HG03103 (cell line): Measurements from ENCODE around the gene CD6.

ENCODE experiments used
- ATAC-seq: cut with Tn5 transposase; IDR thresholded peaks from one replicate; pipeline ENCODE4 v1.9.1; 2021; ENCODE audit warnings: low read depth; ENCODE audit not compliant: unreplicated experiment

The CD6 gene

DNA sequence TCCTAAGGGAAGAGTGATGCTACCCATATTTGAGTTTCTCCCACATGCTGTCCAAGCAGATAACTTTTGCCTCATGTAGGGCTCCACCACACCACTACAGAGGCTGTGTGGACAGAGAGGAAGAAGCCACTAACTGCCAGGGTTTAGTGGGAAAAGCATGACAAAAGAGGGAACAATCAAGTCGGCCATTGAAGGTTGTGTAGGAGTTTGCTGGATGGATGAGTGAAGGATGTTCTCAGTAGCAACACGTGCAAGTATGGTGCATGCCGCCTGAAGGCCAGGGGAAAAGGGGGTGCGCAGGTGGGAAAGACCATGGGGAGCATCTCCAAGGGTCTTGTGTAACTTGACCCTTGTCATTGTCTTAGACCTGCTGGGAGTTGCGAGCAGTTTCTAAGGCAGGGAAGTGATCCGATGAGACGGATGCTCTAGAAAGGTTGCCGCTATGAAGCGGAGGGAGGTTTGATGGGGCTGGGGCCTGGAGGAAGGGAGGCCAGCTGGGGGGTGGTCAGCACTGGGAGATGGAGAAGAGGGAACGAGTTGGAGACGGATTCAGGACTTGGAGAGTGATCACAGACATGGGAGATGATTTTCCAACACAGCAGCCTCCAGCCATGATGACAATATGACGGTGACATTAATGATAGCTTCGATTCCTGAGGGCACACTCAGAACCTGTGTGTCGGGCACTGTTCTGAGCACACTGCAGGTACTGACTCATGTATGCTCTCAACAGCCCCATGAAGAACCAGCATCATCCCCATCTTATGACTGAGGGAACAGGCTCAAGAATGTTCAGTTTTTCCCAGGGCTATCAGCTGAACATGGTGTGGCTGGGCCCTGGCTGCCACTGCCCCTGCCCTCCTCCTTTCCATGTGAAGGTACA, 53.7 kb downstream of the CD6 start:
- no peak for ATAC-seq

DNA sequence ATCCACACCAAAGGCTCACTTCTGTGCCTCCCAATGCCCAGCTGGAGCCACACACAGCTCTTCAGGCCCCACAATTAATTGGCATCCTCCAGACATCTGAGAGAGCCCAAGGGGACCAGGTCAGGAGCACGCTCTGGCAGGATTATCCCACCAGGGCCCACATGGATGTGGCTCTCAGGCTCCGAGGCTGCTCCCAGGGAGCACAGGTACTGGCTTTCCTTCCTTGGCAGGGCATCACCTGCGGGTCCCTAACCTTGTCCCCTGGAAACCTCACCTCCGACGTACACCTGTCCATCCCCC, 54.3 kb downstream of the CD6 start:
- no peak for ATAC-seq

DNA sequence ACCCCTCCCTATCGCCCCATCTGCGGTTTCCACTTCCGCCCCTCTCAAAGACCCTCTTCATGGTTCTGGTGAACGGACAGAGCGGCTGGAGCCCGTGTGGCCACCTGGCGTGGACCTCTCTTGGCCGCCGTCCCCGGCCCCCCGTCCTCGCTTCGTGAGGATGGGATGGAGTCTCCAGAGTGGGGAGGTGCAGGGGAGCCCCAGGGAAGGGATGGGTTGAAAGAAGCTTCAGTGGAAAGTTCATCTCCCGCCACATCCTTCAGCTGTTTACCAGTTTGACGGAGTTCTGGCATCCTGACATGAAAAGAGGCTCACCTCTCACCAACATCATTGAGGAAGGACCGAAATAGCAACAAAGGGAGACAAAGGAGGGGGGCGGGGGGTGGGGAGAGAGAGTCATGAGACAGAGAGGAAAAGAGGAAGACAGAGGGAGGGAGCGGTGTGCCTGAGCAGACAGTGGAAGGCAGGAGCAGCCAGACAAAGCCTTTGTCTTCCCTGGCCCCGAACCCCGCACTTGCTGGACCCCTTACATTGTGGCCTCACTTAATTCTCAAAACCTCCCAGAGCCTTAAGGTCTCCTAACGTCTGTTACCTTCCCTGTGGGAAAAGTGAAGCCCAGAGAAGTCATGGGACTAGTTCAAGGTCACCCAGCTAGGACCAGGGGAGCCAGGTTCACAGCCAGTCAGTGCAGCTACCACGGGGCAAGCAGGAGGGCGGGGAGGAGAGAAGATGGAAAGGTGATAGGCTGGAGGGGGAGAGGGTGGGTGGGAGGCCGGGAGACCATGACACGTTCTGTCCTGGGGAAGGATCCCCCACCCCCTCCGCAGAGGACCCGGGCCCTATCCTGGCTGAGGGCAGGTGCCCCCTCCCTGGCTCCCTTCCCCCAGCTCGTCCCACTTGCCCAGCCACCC, 54.9 kb downstream of the CD6 start:
- ATAC-seq = no peak

DNA sequence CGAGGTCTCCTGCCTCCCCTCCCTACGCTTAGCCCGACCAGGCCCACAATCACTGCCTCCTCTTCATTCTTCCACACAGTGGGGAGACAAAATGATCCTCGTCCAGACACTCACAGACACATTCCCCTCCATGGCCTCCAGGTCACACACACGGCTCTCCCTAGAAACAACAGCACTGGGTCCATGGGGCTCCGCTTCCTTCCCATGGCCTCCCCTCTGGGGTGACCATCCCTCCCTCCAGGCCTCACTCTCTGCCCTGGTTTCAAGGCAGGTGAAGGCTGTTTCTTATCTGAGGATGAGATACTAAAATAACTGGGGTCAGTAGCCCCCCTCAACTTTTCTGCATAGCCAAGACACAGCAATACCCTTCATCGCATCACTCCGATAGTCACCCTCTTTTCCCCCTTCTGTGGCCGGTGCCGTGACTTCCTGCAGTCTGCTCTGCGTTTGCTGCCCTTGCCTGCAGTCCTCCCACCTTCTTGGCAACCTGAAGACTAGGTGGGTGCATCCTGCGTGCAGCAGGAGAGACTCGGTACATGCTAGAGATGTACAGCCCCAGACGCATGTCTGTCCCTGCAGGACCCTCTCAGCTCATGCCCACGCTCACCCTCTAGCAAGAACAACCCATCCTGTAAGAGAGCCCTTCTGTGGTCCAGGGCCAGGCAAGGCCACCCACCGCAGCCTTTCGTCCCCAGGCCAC, 55.8 kb downstream of the CD6 start:
- ATAC-seq = no peak

DNA sequence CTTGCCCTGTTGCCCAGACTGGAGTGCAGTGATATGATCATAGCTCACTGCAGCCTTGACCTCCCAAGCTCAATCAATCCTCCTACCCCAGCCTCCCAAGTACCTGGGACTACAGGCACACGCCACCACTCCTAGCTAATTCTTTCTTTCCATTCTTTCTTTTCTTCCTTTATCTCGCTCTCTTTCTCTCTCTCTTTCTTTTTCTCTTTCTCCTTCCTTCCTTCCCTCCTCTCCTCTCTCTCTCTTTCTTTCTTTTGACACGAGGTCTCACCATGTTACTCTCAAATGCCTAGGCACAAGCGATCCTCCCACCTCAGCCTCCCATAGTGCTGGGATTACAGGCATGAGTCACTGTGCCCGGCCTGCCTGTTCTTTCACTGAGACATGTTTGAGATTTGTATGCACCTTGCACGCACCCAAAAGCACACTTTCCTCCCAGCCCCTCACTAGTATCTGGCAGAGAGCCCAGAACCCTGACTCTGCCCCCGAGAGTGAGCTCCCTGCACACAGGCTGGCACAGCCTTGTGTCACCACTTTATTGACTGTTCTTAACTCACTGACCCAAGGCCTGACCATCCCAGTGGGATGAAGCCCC, 56.8 kb downstream of the CD6 start:
- peak; percentile 69 for ATAC-seq

DNA sequence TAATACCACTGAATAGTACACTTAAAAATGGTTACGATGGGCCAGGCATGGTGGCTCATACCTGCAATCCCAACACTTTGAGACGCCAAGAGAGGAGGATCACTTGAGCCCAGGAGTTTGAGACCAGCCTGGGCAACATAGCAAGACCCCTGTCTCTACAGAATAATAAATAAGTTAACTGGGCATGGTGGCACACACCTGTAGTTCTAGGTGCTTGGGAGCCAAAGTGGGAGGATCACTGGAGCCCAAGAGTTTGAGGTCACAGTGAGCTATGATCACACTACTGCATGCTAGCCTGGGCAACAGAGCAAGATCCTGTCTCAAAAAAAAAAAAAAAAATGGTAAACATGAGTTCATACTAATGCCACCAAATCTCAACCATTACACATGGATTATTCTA, 61.3 kb downstream of the CD6 start:
- no peak for ATAC-seq

DNA sequence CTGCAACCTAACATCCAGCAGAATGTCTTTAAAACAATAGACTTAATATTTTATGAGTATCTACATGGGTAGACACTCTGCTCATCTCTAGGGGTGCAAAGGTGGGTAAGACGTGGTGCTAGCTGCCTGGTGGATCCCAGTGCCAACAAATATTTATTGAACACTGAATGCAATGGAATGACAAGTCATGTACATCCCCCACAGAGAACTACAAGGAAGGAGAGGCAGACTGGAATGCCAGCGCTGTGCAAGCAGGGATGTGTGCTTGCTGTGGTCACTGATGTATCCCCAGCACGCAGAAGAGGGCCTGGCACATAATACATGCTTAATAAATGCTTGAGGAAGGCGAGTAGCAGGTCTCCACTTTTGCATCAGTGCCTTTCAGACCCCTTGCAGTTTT, 61.9 kb downstream of the CD6 start:
- ATAC-seq = no peak

DNA sequence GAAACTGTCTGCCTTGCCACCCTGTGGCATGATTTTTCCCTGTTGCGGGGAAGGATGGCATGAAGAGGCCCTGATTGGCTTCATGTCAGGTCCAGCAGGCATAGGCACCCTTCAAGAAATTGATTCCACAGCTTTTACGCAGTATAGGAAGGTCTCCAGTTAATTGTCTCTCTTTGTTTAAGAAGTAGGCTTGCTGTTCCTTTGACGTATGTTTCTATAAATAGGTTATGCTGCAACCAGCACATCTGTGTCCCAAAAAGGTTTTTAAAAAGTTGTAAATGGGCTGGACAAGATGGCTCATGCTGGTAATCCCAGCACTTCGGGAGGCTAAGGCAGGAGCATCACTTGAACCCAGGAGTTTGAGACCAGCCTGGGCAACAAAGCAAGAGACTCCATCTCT, 62.6 kb downstream of the CD6 start:
- ATAC-seq = no peak

DNA sequence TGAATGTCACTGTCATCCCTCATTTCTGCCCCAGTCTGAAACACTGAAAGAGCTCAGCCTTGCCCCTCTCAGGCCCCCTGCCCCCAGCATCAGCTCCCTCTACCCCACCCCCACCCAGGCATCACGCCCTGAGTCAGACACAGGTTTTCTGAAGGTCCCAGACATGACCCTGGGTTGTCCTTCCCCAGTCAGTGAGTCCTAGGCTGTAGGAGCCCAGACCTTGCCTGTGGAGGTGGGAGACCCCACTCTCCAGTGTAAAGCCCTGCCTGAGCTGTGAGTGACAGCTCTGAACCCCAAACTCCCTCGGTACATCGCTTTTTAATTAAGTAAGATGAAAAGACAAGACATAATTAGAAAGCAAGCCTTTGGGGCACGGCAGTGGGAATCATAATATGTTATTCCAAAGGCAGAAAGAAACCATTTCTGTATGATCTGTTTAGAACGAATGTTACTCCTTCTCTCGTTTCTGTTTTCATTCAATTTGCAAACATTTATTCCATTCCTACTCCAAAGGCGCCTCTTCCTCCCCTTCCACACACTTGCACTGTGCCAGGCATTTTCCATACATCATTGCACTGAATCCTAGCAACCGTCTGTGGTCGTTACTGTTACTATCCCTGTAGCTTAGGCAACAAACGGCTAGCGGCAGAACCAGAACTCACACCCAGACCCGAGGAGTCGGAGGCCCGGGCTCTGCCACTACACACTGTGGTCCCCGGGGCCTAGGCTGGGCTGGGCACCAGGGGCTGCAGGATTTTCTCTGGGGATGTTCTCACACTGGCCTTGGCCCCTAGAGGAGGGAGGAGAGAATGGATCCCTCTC, 63.4 kb downstream of the CD6 start:
- ATAC-seq = no peak

DNA sequence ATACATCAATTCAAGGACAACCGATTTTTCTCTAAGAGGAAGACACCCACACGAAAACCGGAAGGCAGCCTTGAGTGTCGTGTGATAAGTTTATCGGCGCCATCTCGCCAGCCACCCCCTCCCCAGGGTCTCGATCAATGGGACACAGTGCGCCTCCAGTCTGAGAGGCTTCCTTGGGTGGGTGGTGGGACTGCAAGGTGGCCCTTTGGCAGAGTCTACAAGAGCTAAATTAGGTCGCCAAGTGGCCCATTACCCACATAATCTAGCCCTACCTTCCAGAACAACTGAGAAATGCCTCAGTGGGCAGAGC, 64.0 kb downstream of the CD6 start:
- ATAC-seq = no peak

DNA sequence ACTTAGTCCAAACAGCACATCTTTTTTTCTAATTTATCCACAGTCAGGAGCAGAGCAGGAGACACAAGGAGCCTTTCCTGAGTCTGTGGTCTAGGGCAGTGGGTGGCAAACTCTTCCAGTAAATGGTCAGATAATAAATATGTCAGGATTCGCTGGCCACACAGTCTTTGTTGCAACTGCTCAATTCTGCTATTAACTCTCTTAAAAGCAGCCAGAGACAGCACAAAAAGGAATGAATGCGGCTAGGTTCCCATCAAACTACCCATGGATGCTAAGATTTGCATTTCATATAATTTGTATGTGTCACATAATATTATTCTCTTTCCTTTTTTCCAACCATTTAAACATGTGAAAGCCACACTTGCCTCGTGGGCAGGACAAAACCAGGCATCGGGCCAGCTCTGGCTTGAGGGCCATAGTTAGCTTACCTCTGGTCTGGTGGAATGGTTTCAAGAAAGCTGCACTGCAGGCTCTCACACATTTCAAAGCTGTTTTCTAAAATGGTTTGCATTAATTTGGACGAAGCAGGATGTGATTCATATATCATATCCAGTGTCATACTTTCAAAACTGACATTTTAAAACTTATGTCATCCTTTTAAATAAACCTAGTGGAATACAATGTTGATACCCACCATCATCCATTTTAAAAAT, 66.1 kb downstream of the CD6 start:
- ATAC-seq = no peak

DNA sequence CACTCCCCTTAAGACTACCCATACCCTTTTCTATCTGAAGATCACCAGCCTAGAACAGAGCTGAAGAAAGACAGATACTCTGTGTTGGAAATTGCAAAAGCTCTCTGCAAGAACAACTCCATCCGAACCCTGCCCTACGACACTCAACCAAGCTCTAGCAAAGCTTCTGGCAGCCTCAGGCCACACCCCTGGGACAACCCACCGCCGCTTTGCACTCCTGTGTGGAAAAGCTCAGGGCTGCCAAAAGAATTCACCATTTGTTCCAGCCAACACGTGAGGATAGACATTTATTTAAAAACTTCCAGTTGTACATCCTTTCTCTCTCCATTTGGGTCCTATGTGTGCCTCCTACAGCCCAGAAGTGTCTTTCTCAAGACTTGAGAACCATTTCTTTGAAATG, 68.4 kb downstream of the CD6 start:
- ATAC-seq = no peak

DNA sequence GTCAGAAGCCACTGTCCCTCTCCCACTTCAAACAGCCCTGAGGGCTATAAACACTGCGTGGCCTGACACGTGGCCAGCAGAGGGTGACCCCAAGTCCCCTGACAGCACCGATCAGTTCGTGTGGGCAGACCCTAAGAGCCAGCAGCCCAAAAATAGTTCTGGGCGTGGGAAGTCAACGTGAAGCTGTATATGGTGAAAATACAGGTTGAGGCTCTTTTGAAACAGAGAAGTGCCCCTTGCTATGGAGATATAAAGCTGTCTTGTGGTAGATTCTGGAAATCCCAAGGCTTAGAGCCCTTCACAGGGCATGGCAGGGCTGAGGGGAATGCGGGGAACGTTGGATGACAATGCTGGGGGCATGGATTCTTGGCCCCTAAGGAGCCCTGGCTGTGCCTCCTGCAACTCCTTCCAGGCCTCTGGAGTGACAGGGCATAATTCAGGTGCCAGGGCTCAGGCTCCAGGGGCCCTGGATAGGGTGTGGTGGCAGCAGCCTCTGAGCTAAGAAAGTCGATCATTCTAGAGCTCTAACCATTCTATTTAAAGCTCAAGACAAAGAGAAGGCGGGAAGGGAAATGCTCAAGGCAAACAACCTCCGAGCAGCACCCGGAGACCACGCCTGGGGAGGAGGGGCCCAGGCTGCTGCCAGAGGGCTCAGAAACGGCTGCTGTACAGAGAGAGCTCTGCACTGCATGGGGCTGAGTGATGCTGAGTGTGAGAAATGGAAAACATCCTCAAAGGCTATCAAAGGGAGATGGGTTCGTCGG, 70.5 kb downstream of the CD6 start:
- ATAC-seq = peak; percentile 78

DNA sequence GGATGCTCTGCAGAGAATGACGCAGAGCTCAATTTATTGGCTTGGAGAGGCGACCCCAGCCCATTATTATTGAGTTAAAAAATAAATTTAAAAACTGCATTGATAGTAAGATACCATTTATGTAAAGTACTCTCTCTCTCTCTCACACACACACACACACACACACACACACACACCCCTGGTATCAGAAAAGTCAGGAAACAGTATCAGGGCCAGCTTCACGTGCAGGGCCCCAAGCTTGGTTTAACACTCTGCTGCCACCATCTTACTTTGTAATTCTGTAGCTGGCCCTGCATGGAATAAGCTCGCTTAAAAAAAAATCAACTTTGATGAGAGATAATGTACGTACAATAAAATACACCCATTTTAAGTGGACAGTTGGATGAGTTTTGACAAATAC, 71.1 kb downstream of the CD6 start:
- no peak for ATAC-seq

DNA sequence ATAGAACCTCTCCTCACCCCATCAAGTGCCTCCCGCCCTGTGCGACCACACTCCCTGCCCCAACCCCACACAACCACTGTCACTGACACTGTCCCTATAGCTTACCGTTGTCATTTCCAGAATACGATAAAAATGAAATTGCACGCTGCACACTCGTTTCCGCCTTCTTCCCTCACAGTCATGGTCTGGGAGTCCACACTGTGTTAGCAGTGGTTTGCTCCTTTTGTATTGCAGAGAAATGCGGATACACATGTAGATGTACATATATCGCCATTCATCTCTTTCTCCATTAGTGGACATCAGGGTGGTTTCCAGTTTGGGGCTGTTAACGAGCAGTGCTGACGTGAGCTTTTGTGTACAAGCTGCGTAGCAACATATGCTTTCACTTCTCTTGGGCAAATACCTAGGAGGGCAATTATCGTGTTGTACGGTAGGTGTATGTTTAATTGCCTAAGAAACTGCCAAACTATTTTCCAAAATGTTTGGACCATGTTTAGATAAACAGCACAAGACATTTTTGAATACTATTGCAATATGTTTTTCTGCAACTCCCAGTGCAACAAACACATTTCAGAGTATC, 71.6 kb downstream of the CD6 start:
- ATAC-seq = no peak

DNA sequence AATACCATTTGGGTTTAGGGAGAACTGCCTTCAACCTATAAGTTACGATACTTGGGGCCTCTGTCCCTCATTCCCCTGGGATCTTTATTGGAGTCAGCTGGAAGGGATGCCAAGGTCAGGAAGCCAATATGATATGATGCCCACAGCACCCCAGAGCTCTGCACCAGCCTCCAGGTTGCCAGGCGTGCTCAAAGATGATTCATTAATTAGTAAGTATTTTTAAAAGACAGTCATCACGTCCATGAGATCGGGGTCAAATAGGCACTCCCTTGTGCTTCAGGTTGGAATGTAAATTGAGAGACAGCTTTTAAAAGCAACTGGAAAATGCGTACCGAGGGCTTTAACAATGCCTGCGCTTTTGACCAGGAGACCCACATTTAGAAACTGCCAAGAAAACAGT, 73.8 kb downstream of the CD6 start:
- no peak for ATAC-seq

DNA sequence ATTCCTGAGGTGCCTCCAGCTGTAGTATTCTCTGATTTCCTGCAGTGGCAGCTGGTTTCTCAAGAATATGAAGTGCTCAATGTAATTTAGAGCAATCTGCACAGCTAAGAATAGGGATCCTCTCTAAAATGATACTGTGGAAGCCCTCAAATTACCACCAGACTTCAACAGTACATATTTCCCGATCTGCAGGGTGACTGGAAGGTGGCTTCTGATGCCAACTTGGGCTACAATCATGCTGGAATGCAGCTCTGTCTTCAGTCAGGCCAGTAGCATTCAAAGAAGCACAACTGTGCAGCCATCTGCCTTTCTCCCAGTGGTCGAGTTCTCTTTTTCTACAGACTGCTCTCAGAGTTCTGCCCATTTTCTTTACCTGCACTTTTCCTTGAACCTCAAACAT, 75.4 kb downstream of the CD6 start:
- ATAC-seq = no peak

DNA sequence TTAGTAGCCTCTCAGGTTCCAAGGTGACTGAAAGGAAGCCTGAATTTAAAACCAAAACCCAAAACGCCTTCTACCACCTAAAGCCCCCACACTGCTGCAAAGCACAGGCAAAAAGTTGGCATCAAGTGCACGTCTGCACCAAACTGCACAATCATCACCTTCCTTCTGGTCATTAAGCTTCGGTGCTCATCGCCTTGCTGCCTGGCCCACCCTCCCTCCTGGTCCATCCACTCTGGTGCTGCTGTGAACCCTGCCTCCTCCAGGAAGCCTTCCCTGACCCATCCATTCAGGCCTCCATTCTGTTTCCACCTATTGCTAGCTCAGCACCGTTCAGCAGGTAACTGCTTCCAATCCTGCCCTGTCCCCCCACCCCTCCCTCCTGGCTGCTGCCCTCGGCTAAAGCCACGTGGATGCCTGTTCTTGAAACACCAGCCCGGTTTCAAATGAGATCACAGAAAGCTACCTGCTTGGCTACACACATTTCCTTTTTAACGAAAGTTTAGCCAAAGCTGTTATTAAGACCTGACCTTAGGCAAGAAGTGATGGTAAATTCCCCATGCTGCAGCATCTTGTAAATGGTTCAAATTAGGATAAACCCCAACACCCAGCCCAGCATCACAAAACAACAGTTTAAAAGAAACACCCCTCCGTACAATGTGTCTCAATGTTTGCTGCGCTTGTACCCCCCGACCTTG, 77.0 kb downstream of the CD6 start:
- no peak for ATAC-seq
